Stimulated activated CD4-positive, alpha-beta T cell treated with anti-CD3 and anti-CD28 coated beads, Interleukin-1b, Interleukin-23, amount 100 ng/mL, for 48 hours (primary cell): Measurements from ENCODE around the gene CCR7.

Experiments
- DNase-seq: peaks from one replicate; pipeline ENCODE4 v3.0.0-alpha.2; 2020

CCR7 gene

DNA sequence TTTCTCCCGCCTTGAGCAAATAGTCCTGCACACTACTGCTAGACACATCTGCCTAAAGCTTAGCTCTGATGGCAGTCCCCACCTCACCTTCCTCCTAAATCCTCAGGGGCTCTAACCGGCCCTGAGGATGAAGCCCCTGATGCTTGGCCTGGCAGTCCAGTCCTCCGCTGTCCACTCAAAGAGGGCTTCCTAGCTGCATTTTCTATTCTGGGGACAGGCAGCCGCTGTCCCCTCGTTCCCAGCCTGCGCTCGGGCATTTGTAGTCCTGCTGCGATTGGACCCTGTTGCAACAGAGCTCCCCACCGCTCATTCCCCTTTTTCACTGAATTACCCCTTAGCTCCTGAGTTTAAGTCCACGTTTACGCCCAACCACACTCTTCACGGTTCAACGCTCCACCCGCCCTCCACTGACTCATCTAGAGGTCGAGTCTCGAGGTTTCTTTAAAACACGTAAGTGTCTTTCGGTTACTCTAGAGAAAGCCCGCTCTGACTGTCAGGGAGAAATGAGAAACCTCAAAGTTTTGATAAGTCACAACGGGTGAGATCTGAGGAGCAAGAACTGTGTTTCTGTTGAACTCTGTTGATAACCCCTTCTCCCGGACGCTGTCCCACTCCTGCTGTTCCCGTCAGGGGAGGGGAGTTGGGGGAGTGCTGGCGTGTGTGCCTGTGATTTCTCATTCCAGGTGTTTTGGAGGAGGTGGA is 4.5 kb downstream of the CCR7 start:
- peak; percentile 88 for DNase-seq

DNA sequence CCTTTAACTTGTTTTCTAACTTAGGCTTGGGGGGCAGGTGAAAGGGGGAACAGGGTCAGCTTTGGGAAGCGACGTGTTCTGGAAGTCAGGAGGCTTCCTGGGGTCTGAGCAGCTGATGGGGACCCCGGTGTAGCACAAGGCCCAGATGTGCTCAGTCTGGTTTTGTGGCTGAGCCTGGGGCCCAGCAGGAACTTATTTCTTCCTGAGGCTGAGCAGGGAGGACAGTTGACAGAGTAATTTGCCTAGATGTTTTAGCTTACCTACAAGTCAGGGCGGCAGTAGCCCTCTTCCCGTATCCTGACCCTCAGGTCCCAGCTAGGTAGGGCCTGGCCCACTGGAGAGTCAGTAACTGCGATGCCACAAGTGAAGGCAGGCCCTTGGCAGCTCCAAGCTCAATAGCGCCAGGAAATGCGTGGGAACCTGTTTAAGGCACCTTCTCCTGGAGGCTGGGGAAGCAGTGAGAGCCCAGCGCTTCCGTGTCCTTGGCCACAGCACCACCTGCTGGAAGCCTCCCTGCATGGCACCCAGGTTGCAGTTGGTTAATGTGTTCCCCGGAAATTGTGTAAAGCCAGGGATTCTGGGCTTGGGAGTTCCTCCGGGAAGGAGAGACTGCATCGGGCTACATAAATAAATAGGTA is 5.2 kb downstream of the CCR7 start:
- DNase-seq = peak; percentile 83

DNA sequence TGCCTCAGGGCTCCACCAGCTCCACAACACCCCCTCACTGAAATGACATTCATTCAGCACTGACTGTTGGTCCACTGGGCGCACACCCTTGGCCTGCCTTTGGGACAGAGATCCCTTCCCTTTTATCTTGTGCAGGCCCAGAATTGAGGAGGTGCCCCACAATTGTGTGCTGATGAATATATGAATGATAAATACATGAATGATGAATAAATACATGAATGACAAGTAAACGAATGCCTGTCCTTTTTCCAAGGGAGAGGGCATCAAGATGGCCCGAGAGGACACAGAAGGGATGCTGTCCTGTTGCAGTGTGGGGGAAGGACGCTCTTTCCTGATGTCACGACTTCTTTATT is 5.7 kb downstream of the CCR7 start:
- no peak for DNase-seq

DNA sequence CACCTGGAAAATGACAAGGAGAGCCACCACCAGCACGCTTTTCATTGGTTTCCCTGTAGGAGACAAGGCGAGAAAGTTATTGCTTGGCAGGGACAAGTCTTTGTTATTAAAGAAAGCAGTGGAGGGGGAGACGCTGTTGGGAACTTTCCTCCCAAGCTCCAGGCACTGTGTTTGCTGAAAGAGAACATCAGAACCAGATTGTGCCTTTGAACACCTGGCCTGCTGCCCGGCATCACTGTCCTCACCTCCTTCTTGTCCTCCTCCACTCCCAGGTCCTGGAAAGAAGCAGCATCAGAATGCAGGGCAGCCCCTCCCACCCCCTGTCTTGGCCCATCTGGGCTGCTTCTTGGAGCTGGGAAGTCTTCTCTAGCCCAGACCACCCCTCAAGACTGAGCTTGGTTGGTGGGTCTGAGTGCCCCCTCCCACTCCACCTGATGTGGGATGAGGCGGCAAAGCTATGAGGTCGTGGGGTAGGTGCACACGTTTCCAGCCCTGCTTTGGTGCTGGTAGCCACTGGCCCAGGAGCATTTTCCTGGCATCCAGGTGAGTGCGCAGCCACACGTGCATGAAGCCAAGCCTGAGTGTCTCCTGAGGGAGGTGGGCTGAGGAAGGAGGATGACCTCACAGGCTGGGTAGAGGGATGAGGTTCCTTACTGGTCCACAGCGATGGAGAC is 6.2 kb downstream of the CCR7 start:
- DNase-seq = no peak

DNA sequence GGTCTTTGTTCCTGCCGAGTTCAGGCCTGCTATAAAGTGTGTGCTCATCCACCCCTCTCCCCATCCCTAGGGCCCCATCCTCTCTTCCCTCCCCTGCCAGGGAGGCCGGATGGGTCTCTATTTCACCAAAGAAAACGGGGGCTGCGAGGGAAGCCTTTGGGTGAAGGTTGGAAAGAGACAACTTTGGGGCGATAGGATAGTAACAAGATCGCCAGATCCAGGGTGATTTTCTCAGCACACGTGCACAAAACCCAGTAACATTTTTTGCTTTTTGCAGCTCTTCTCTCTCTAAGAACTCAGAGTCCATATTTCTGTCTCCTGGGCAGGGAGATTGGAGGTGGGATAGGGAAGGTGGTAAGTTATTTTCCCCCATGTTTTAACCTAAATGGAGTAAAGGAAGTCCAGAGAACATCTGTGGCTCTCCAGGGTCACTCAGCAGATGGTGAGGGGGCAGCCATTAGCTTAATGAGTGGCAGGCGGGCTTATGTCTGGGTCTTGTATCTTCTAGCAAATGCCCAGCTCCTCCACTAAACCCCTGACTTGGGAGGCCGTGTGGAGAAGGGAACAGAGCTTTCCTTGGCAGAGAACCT is 6.9 kb downstream of the CCR7 start:
- DNase-seq = no peak

DNA sequence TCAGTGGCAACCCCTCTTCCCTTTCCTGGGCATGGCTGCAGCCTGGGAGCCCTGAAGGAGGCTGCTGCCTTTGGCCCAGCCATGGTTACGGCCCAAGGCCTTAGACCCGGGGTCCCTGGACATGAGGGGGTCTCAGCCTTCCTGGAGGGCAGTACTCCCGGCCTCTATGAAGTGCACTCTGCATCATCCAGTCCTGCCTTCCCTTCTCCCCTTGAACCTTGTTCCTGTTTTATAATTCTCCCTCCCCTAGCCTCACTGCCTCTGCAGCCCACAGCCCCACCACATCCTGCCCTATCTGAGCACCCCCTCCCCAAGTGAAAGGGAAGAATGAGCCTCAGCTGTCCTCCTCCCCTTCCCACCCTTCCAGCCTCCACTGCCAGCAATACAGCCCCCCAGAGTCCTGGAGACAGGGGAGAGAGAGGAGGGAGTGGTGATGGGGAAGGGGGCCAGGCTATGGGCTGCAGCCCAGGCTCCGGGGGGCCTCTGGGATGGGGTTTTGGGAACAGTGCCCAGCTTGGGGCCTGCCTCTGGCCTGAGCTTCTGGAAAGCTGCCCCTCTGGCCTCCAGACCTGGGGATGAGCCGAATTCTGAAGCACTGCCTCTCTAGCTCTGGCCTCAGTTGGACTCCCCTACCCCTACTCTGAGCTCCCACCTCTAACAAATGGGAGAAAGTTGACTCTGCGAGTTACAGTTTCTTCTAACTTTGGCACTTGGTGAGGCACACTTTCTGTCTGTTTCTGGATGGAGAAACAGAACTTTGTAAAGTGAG is 7.6 kb downstream of the CCR7 start:
- DNase-seq = peak; percentile 1

DNA sequence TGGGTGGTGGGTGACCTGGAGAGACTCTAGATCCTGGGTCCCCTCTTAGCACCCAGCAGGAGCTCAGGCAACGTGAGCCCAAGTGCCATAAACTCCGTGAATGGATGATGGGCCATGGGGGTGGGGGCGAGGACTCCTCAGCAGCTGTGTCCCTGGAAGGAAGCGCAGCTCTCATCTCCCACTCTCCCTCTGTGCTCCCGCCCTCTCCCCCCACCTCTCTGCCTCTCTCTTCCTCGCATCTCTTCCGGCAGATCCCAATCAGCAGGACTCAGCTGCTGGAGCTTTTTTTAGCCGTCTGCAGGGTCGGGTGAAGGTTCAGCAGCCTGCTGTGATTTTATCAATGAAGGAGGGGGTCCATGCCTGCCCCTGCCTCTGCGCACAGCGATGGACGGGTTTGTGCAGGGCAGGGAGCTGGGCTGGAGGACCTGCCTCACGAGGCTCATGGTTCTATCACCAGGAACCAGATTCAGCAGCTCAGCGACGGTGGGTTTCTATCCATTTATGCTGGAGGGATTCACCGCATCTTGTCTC is 8.3 kb downstream of the CCR7 start:
- DNase-seq = peak; percentile 1

DNA sequence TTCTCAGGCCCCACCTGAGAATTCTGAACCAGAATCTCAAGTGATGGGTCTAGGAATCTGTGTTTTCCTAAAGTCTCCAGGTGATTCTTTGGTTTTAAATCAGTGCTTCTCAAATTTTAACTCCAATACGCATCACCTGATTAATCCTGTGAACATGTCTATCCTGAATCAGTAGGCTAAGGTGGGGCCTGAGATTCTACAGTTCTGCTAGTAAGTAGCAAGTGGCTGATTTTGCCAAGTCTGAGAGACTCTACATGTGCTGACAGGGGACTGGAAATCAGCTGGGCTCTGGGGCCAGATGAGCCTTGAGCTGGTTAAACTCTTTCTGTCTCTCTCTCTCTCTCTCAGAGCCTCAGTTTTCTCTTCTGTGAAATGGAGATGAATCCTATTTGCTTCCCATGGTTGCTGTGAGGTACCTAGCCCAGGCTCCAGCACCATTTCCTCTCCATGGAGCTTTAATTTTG is 9.0 kb downstream of the CCR7 start:
- peak; percentile 1 for DNase-seq

DNA sequence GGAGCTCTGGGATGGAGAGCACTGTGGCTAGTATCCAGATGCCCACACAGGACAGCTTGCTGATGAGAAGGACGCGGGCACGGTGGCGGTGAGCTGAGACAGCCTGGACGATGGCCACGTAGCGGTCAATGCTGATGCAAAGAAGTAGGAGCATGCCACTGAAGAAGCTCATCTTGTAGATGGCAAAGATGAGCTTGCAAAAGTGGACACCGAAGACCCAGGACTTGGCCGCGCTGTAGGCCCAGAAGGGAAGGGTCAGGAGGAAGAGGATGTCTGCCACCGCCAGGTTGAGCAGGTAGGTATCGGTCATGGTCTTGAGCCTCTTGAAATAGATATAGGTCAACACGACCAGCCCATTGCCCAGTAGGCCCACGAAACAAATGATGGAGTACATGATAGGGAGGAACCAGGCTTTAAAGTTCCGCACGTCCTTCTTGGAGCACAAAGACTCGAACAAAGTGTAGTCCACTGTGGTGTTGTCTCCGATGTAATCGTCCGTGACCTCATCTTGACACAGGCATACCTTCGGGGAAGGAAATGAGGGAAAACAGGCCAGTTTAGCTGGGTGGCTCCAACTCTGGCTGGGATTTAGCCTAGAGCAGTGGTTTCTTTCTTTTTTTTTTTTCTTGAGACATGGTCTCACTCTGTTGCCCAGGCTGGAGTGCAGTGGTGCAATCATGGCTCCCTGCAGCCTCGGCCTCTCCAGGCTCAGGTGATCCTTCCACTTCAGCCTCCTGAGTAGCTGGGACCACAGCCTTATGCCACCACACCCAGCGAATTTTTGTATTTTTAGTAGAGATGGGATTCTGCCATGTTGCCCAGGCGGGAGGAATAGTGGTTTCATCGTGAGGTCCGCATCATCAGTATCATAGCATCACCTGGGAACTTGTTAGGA is 9.7 kb downstream of the CCR7 start:
- DNase-seq = peak; percentile 1

DNA sequence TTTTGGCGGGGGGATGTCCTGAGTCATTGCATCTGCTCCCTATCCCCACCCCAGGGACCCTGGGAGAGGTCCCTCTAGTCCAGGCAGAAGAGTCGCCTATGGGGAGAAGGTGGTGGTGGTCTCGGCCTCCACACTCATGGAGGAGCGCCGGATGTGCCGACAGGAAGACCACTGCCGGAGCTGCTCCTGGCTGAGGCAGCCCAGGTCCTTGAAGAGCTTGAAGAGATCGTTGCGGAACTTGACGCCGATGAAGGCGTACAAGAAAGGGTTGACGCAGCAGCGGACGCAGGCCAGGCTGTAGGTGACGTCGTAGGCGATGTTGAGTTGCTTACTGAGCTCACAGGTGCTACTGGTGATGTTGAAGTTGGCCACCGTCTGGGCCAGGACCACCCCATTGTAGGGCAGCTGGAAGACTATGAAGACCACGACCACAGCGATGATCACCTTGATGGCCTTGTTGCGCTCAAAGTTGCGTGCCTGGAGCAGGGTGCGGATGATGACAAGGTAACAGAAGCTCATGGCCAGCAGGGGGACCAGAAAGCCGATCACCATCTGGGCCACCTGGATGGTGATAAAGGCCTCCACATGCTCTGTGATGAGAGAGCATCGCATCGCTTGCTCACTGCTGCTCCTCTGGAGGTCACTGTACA is 10.5 kb downstream of the CCR7 start:
- DNase-seq = peak; percentile 9

DNA sequence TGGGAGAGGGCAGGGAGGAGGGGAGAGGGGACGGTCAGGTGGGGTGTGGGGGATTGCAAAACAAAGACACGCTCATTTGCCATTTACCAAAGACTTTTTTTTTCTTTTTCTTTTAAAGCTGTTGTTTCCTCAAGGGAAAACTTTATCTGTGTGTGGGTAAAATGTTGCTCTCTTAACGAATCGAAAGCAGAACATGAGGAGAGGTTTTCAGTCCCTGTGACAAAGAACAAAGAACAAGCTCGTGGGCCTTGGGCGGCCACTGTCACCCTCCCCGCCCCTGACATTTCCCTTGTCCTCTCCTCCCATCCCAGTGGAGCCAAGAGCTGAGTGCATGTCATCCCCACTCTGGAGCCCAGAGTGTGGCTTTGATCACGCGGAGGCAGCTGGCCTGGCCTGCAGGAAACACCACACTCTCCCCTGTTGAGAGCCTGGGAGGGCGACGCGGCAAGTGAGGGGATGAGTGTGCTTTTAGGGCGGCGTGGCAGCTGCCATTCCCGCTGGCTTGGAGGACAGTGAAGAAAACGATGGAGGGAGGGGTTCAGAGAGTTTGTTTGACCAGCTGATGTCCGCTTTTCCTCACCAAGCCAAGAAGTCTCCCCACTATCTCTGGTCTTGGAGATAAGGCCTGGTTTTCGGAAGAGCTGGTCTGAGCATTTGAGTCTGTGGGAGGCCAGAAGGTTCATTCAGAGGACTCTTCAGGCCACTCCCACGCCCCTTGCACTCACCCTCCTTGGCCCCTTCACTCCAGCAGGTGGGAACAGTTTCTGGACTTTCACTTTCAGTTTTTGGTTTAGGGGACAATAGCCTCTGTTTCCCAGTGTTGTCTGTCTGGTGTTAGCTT is 11.4 kb downstream of the CCR7 start:
- DNase-seq = no peak

DNA sequence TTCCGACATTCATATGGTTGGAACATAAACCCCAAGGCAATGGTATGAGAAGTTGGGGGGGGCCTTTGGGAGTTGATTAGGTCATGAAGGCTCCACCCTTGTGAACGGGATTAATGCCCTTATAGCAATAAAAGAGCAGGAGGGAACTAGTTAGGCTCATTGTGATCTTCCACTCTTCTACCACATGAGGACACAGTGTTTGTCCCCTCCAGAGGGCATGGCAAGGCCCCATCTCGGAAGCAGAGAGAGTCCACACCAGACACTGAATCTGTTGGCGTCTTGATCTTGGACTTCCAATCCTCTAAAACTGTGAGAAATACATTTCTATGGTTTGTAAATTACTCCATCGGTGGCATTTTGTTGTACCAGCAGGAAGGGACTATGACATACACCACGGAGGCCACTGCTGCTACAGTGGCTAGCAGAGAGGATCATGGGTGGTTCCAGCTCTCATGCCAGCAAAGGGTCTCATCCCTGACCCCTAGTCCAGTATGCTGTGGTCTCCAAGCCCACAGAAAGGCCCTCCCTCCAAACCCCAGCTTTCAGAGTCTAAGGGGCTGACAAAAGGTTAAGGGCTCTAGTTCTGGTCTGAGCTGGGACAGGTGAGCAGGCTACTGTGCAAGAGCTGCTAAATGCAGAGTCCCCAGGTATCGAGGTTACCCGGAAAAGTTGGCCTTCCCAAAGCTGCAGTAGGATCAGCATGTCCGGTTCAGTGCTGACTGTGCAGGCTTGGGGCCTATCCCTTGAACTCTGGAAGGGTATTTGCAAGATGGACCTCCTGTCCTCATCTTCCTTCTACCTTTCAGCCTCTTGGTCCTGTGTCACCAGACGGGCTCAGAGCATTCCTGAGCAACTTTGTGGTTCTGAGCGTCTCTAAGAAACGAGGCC is 12.2 kb downstream of the CCR7 start:
- DNase-seq = peak; percentile 5

DNA sequence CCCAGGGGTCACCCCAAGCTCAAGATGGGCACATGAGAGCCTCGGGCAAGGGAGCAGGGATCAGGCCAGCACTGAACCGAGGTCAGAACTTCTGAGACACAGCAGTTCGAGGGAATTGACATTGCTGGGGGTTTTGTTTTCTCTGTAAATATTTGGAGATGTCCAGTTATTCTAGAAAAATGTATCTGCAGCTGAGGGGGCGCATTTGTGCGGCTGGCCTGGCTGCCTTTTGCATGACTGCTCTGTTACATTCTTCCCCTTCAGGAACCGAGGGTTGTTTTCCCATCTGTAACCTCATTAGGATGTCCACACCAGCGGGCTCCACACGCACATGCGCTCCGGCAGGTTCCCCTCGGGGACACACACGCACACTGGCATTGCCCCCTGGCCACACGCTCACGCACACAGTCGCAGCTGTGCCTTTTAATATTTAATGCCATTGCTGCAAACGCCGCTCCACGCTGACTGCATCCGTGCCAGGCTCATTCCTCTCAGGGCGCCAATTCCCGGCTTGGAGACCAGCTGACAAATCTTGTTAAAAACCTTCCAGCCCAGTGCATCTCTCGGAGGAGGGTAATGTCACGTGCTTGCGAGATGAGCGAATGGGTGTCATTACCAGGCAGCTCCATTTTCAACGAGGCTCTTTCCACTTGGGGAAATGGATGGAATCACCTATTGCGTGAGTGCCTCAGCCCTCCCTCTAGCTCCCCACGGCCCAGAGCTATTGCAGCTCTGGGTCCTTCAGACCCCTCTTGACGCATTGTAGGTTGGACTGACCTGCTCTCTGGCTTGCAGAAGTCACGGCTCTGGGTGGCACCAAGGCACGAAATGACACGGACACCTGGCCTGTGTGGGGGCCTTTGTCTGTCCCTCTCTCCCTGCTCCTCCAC is 13.1 kb downstream of the CCR7 start:
- no peak for DNase-seq

DNA sequence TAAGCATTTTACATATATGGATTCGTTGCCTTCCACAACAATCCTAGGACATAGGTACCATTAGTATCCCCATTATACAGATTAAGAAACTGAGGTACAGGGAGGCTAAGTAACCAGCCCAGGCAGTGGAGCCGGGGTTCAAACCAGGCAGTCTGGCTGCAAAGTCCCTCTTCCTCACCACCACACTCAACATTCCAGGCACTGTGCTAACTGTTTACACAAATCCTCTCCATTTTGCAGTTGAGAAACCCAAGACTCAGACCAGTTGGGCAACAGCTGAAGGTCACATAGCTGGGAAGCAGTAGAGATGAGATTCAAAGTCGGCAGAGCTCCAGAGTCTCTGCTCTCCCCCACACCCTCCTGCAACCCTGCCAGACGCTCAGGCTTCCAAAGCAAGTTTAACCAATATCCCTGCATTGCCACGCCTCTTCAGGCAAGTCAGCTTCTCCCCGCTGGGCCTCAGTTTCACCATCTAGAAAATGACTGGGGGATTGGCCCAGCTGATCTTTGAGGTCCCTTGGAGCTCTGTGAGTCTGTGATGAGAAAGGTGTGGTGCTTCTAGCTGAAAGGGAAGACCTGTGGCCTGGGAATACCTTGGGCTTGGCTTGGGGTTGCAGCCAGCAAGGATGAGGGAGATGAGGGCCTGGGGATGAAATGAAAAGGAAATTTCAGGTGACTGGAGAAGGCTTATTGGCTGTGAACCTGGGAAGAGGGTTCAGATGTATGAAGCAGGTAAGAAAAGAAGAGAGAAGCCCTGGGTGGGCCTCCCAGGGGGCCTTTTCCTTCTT is 14.0 kb downstream of the CCR7 start:
- DNase-seq = no peak

DNA sequence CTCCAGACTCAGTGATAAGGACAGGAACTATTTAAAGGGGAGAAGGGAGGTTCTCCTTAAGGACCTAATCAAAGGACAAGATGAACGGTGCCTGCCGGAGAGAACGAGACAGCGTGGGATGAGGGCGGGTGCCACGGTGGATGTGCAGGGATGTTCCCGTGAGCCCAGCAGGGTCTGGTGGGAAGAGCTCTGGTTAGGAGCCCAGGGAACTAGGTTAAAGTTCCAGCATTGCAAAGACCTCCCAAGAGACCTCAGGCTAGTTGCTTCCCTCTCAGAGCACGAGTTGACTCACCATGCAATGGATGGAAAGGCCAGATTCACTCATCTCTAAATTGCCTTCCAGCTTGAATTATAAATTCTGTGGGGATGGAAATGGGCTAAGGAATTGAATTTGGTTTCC is 14.7 kb downstream of the CCR7 start:
- no peak for DNase-seq

DNA sequence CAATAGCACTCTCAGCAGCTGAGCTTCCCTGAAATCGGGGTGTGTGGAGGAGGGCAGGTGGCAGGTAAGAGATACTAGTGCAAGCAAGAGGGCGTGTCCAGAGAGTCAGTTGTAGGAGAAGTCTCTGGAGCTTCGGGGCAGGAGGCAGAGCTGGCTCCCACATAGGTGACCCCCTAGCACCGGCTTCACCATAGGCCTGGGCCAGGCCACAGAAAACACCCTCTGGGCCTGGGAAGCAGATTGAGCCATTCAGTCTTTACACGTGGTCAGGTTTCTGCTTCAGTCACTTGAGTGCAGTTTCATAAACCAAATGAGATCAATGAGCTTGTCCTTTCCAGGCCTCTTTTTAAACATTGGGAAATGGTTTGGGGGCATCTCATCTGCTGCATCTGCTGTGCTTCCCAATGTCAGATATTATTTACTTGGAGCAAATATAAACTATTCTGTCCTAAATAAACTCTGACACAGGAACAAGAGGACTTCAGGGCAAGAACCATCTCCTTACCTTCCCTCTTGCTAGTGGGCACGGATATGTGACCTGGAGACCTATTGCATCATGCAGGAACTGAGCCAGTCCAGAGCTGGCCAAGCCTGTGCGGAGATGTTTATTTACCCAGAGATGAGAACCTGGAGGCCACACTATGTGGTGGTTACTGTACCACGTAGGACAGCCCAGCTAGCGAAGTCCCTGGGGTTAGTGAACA is 16.1 kb downstream of the CCR7 start:
- DNase-seq = no peak
